GM11168 (cell line): ENCODE data around the gene SLC29A4.

Source experiments
- in situ Hi-C: fragments of 300-500 bp; cut with MboI; formaldehyde crosslinking; loops from one replicate; pipeline ENCODE4 v1.12.0; 2022; ENCODE audit warnings: low sequenced_read_pairs; ENCODE audit not compliant: unreplicated experiment

The SLC29A4 gene

DNA sequence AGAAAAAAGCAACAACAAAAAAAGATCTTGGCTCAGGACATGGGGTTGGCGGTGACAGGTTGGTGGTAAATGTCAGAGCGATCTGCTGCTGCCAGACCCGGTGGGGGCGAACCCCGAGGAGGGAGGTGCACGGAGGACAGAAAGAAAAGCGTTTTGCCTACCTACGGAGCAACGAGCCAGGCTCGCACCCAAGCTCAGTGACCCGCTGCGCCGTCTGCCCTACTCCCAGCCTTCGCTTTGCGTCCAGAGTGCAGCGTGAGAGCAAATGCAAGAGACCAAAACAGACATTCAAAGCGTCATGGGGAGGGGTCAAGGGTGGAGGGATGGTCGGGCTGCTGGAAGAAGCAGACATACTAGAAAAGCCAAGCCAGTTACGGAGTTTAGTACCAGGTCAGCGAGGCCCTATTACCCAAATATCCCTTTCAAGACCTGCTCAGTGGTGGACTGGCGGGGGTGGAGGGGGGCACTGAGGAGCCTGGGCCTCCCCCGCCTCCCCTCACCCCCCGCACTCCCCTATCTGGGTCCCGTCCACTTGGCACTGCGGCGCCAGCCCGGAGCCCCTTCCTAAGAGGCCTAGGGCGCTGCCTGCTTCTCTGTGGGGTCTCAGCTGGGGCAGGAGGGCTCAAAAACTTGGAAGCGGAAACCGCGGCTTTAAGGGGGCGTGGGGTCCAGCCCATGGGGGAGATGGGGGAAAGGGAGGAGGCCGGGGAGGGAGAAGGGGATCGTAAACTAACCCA is 66.9 kb downstream of the SLC29A4 start:
- in situ Hi-C loops, result no loop called here

DNA sequence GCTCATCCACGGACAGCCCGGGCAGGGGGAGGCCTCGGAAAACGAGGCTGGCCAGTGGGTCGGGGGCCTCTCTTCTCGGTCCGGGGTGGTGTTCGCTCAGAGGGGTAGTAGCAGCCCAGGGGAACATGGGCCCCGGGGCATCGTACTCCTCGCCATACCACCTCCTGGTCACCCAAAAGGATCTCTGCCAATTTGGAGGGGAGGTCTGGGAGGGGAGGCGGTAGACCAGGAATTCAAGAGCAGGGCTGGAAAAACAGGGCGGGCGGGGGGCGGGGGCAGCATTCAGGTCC is 67.4 kb downstream of the SLC29A4 start:
- in situ Hi-C loops, result no loop called here

DNA sequence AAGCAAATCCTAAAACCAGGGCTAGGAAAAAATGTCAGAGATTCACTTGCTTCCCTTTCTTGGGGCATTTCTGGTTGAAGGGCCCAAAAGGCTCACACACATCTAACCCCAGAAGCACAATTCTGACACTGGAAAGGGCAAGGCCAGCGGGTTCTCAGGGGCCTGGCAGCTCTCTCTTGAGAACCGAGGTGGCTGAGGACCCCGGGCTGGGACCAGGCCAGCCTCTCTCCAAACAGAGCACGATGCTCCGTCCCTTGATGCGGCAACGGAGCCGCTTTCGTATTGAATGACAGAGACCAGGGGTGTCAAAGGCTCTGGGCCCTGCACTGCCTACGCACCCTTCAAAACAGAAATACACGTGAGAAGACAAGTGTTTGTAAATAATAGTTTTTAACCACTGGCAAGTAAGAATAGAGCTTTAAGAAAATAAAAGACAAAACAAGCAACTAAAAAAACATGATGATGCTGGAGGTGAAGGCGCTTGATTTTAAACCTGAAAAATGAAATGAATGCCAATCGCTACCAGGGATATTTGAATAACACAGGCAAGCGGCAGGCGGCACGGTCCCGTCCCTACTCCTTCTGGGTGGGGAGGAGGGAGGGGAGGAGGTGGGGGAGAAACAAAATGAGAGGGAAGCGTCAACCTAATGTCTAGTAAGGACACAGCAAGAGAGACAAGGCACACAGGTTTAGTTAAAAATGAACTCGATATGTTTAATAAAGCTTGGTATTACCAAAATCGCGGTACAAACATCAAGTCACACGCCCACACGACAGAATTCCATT is 68.0 kb downstream of the SLC29A4 start:
- in situ Hi-C loops, result no loop called here

DNA sequence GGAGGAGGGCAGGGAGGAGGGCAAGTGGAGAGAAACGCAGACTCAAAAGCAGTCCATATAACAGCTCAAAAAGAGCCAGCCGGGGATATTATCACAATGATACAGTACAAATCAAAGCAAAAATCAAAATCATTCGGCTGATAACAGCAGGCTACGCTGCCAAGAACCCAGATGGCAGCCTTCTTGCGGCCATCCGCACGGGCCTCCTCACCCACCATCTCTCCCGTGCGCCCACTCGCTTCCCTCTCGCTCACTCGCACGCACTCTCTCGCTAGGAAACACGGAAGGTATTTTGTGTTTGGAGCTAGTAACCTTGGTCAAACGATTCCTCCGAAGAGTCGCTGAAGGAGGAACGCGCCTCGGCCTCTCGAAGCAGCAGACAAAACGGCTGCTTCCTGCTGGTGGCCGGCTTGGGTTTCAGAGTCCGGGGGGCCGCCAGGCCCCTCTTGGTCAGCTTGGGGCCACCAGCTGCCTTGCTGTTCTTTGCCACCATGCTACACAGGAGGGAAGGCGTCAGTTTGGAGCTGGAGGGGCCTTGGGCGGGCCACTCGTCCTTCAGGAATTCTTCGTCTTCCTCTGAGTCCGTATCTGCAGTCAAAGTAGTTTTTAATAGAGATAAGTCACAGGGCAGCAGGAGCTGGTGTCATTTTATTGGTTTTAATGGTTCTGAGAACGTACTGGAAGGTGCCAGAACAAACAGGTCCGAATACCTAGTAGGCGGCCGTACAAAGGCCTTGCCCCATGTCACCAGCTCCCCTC is 68.9 kb downstream of the SLC29A4 start:
- in situ Hi-C loops, result no loop called here

DNA sequence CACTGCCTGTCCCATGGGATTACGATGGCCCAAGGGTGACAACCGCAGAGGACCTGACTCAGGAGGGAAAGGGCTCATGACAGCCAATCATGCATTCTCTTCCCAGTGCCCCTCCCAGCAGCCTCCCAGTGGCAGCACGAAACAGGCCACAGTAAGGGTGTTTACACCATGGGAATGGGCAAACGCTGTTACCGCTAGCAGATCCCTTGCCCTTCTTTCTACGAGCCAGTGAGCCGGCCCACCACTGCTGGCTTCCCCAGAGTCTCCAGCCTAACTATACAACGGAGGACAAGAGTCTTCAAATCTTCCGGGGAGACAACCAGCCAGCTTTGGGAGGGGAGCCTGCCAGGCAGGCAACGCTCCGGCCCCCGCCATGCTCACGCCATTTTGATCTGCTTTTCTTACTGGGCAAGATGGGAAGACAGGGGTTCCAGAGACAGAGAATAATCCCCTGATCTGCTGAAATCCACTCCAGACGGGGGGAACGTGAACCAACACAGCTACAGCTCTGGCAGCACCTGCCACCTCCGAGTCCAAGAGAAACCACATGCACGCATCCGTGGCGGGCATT is 69.8 kb downstream of the SLC29A4 start:
- in situ Hi-C loops, result no loop called here

DNA sequence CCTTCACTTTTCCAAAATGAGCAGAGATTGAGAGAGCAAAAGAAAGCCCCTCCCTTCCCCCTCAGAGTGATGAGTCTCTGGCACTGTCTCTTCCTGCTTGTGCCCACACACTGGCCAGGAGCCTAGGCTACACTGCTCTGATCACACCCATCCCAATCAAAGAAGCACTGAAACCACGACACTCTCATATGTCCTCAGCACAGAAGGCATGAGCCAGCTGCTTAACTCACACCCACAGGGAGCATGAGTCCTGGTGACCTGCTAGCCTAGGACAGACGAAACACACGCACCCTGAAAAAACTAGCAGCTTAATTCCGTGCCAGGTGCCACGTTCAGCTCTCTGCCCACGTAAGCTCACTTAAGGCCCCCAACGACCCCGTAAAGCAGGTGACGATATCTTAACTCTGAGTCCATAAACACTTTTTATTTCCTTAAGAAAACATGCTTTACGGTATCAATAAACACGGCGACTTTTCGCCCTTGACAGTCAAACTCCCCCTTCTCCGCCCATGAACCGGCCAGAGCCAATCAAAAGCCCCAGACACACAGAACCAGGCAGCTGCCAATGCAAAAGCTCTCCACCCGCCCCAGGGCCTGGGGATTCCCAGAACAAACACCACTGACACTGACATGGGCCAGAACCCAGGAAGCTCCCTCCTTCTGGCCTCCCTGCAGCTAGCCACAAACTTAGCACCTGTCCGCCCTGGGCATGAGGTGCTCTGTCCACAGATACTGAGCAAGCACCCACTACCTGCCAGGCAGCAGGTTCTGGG is 71.9 kb downstream of the SLC29A4 start:
- in situ Hi-C loops, result no loop called here
